WTC11 (cell line): Measurements from ENCODE around the gene BICRA.

ENCODE experiments used
- CTCF ChIP-seq: fragments of 200-600 bp; IDR thresholded peaks from 2 replicates; pipeline ENCODE4 v1.8.0; 2022; ENCODE audit warnings: antibody characterized with exemption
- TF ChIP-seq, protein P1 (sequence below): sonication (generic); formaldehyde crosslinking; IDR thresholded peaks from 2 replicates; pipeline ENCODE4 v1.8.0; 2022; ENCODE audit warnings: mild to moderate bottlenecking, missing genetic modification reagents

DNA sequence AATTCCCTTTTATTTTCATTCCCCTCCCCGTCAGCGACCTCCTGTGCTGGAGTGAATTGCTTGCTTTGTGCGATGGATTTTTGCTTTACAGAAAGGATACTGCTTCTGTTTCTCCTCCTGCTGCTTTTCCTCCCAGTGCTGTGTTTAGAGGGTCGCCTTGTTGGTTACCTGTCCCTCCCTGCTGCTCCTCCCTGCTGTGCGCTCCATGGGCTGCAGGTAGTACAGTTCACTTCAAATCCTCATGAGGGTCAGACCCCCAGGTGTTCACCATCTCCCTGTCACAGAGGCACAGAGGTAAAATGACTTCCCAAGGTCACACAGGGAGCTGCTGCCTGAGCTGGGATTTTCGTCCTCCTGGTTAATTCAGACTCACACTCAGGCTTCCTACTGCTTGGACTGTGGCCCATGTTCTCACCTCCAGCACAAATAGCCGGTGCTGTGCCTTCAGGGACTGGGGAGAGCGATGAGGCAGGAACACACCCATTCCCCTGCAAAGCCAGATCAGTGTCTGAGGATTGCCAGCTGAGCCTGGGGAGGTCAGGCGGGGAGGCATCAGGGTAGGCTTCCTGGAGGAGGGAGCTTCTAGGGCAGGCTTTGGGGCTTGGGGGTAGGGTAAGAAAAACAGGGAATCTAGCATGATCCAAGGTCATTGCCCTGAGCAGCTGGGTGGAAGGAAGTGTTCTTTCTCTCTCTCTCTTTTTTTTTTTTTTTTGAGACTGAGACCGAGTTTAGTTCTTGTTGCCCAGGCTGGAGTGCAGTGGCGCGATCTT is 14.4 kb downstream of the BICRA start:
- no peak for TF ChIP-seq CTCF
- TF ChIP-seq, protein P1, sequence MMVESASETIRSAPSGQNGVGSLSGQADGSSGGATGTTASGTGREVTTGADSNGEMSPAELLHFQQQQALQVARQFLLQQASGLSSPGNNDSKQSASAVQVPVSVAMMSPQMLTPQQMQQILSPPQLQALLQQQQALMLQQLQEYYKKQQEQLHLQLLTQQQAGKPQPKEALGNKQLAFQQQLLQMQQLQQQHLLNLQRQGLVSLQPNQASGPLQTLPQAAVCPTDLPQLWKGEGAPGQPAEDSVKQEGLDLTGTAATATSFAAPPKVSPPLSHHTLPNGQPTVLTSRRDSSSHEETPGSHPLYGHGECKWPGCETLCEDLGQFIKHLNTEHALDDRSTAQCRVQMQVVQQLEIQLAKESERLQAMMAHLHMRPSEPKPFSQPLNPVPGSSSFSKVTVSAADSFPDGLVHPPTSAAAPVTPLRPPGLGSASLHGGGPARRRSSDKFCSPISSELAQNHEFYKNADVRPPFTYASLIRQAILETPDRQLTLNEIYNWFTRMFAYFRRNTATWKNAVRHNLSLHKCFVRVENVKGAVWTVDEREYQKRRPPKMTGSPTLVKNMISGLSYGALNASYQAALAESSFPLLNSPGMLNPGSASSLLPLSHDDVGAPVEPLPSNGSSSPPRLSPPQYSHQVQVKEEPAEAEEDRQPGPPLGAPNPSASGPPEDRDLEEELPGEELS (CRISPR knock-in tag) = no peak
